Neural progenitor cell (in vitro differentiated cells): Measurements from ENCODE around the gene DEFB132. TPM values are rescaled to one million over a fixed set of nuclear protein-coding genes. Genes with fewer than 3 reads are reported as not detected.

Source experiments
- DNase-seq: peaks from one replicate; pipeline ENCODE4 v3.0.0-alpha.2; 2016; ENCODE audit warnings: low spot score
- H2AFZ ChIP-seq: fragments of 200-600 bp; sonication (generic); replicated peaks from 2 replicates; pipeline ENCODE4 v1.6.1; 2016; ENCODE audit warnings: antibody characterized with exemption
- H3F3A ChIP-seq: fragments of 200-600 bp; sonication (generic); 2 replicates; pipeline ENCODE4 v1.6.1; 2016; ENCODE audit warnings: antibody characterized with exemption, low read depth
- H3K27ac ChIP-seq: fragments of 200-600 bp; sonication (generic); 2 replicates; pipeline ENCODE4 v1.5.1; 2016; ENCODE audit warnings: mild to moderate bottlenecking
- H3K27me3 ChIP-seq: fragments of 200-600 bp; sonication (generic); 2 replicates; pipeline ENCODE4 v1.6.1; 2016; ENCODE audit warnings: mild to moderate bottlenecking, moderate library complexity
- H3K36me3 ChIP-seq: fragments of 200-600 bp; sonication (generic); 2 replicates; pipeline ENCODE4 v1.5.1; 2016
- H3K4me1 ChIP-seq: fragments of 200-600 bp; sonication (generic); 2 replicates; pipeline ENCODE4 v1.6.1; 2016; ENCODE audit warnings: mixed run types
- H3K4me2 ChIP-seq: fragments of 200-600 bp; sonication (generic); 2 replicates; pipeline ENCODE4 v1.6.1; 2016
- H3K4me3 ChIP-seq: fragments of 200-600 bp; sonication (generic); 2 replicates; pipeline ENCODE4 v1.5.1; 2016
- H3K79me2 ChIP-seq: fragments of 200-600 bp; sonication (generic); 2 replicates; pipeline ENCODE4 v1.6.1; 2016; ENCODE audit warnings: low read depth
- H3K9ac ChIP-seq: fragments of 200-600 bp; sonication (generic); 2 replicates; pipeline ENCODE4 v1.6.1; 2016
- H3K9me3 ChIP-seq: fragments of 200-600 bp; sonication (generic); 2 replicates; pipeline ENCODE4 v1.5.1; 2016; ENCODE audit warnings: low read depth
- H4K20me1 ChIP-seq: fragments of 200-600 bp; sonication (generic); 2 replicates; pipeline ENCODE4 v1.6.1; 2016; ENCODE audit warnings: low read depth
- H3K27ac Mint-ChIP-seq: 3 replicates; pipeline ENCODE4 v1.8.0; 2021; ENCODE audit warnings: mixed read lengths
- H3K27me3 Mint-ChIP-seq: 2 replicates; pipeline ENCODE4 v1.8.0; 2022; ENCODE audit warnings: low read depth, mild to moderate bottlenecking, inconsistent platforms, moderate library complexity, mixed read lengths; ENCODE audit not compliant: insufficient read depth
- H3K36me3 Mint-ChIP-seq: 3 replicates; pipeline ENCODE4 v1.8.0; 2021; ENCODE audit warnings: mixed read lengths
- H3K4me1 Mint-ChIP-seq: 3 replicates; pipeline ENCODE4 v1.8.0; 2021; ENCODE audit warnings: mixed read lengths
- H3K4me3 Mint-ChIP-seq: 3 replicates; pipeline ENCODE4 v1.8.0; 2021; ENCODE audit warnings: mild to moderate bottlenecking, moderate library complexity, mixed read lengths
- H3K9me3 Mint-ChIP-seq: 3 replicates; pipeline ENCODE4 v1.8.0; 2020; ENCODE audit warnings: mixed read lengths
- CTCF ChIP-seq: fragments of 200-600 bp; sonication (generic); IDR thresholded peaks from 2 replicates; pipeline ENCODE4 v1.5.1; 2017; ENCODE audit warnings: antibody characterized with exemption, mild to moderate bottlenecking
- EZH2 ChIP-seq: fragments of 200-600 bp; sonication (generic); IDR thresholded peaks from 2 replicates; pipeline ENCODE4 v1.6.1; 2017; ENCODE audit warnings: antibody characterized with exemption, mild to moderate bottlenecking, moderate library complexity
- EZH2phosphoT487 ChIP-seq: fragments of 200-600 bp; sonication (generic); IDR thresholded peaks from 2 replicates; pipeline ENCODE4 v1.6.1; 2017; ENCODE audit warnings: antibody characterized with exemption
- total RNA-seq: library from RNA; depleted of rRNA; stranded (reverse); fragments of >200 nt; gene quantifications from 2 replicates; pipeline ENCODE4 v1.2.3, GENCODE V29; 2015; ENCODE audit warnings: low replicate concordance

The DEFB132 gene
- total RNA-seq, 1 donor from 2014 or later = not detected

- Mint-ChIP-seq H3K27me3 (peaks cover 4% of the 10 kb centered on the region), H3K36me3 (peaks cover 2% of the 10 kb centered on the region), H3K4me3 (peak overlapping the region; percentile 29), H3K27ac (no peak overlapping the region), H3K9me3 (peaks cover 2% of the 10 kb centered on the region), H3K4me1 (peaks cover 50% of the 10 kb centered on the region)
- Histone ChIP-seq H2AFZ (no peak overlapping the region), H3K27ac (no peak overlapping the region), H3K9ac (no peak overlapping the region), H3F3A (peaks cover 46% of the 10 kb centered on the region), H3K4me1 (peaks cover 34% of the 10 kb centered on the region), H3K36me3 (no peaks in the 10 kb centered on the region), H3K79me2 (peaks cover 10% of the 10 kb centered on the region), H4K20me1 (peaks cover 10% of the 10 kb centered on the region), H3K4me3 (no peak overlapping the region), H3K4me2 (no peak overlapping the region), H3K9me3 (no peaks in the 10 kb centered on the region), H3K27me3 (no peaks in the 10 kb centered on the region)
- DNase-seq = no peak
- TF ChIP-seq EZH2phosphoT487 (no peak), EZH2 (no peak), CTCF (no peak)
Measured at GRCh38 chr20:305745-306144, 48.2 kb downstream of the DEFB132 start.

GRCh38 chr20:308427-309038 is 51.0 kb downstream of the DEFB132 start:
- no peaks in the 10 kb centered on the region for H3K36me3 ChIP-seq
- peak overlapping the region; percentile 98 for H3K27ac Mint-ChIP-seq
- no peaks in the 10 kb centered on the region for H3K9me3 ChIP-seq
- H3K4me1 Mint-ChIP-seq = peaks cover 32% of the 10 kb centered on the region
- H3K27ac ChIP-seq = no peak overlapping the region
- no peaks in the 10 kb centered on the region for H4K20me1 ChIP-seq
- H3K36me3 Mint-ChIP-seq = peaks cover 2% of the 10 kb centered on the region
- H3F3A ChIP-seq = peaks cover 18% of the 10 kb centered on the region
- H3K9me3 Mint-ChIP-seq = peaks cover 2% of the 10 kb centered on the region
- H3K4me2 ChIP-seq = peak overlapping the region; percentile 72
- no peaks in the 10 kb centered on the region for H3K79me2 ChIP-seq
- DNase-seq = no peak
- TF ChIP-seq EZH2phosphoT487 (no peak), CTCF (no peak), EZH2 (no peak)
- H2AFZ ChIP-seq = no peak overlapping the region
- peak overlapping the region; percentile 87 for H3K4me3 Mint-ChIP-seq
- H3K4me1 ChIP-seq = peaks cover 18% of the 10 kb centered on the region
- H3K27me3 Mint-ChIP-seq = no peaks in the 10 kb centered on the region
- no peaks in the 10 kb centered on the region for H3K27me3 ChIP-seq
- H3K9ac ChIP-seq = no peak overlapping the region
- H3K4me3 ChIP-seq = no peak overlapping the region

- H3K79me2 ChIP-seq = no peaks in the 10 kb centered on the region
Measured at GRCh38 chr20:309306-309840, 51.8 kb downstream of the DEFB132 start.

More at GRCh38 chr20:309306-309840, 51.8 kb downstream of the DEFB132 start:
- H3K27ac Mint-ChIP-seq = peak overlapping the region; percentile 98
- H3K27me3 Mint-ChIP-seq = no peaks in the 10 kb centered on the region
- Histone ChIP-seq H3K4me3 (peak overlapping the region; percentile 48), H3K27me3 (no peaks in the 10 kb centered on the region), H3K36me3 (no peaks in the 10 kb centered on the region), H3K9ac (no peak overlapping the region), H3K4me1 (peaks cover 18% of the 10 kb centered on the region), H4K20me1 (no peaks in the 10 kb centered on the region), H2AFZ (no peak overlapping the region), H3K27ac (peak overlapping the region; percentile 69), H3K4me2 (peak overlapping the region; percentile 72), H3K9me3 (no peaks in the 10 kb centered on the region), H3F3A (peaks cover 17% of the 10 kb centered on the region)
- no peaks in the 10 kb centered on the region for H3K36me3 Mint-ChIP-seq
- peak overlapping the region; percentile 87 for H3K4me3 Mint-ChIP-seq
- DNase-seq = no peak
- H3K9me3 Mint-ChIP-seq = peaks cover 2% of the 10 kb centered on the region
- TF ChIP-seq CTCF (no peak), EZH2 (no peak), EZH2phosphoT487 (no peak)
- H3K4me1 Mint-ChIP-seq = peaks cover 29% of the 10 kb centered on the region
